NOMO-1 treated with DMSO at 0.1 percent for 48 hours (cell line): ENCODE measurements around the gene MPRIP.

Experiments
- DNase-seq: peaks from one replicate; lab custom pipeline; 2025; ENCODE audit not compliant: unreplicated experiment; lab: John Stamatoyannopoulos, UW

The MPRIP gene

DNA sequence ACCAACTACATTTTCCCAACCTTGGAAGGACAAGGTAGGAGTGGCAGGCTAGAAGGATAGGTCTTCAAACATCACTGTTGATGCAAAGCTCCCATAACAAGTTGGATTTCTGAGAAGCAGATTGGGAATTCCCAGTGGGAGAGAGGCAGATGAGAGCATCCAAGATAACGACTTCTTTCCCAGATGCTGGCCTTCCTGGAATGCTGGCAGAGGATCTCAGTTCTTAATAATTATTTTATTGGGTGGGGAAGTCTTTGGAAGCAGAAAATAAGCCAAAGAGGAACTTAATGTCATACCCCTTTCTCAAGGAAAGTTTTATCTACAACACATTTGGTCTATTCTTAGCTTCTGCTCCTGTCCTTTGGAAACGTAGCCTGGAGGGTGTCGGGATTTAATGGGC, 64.5 kb downstream of the MPRIP start:
- no peak for DNase-seq

DNA sequence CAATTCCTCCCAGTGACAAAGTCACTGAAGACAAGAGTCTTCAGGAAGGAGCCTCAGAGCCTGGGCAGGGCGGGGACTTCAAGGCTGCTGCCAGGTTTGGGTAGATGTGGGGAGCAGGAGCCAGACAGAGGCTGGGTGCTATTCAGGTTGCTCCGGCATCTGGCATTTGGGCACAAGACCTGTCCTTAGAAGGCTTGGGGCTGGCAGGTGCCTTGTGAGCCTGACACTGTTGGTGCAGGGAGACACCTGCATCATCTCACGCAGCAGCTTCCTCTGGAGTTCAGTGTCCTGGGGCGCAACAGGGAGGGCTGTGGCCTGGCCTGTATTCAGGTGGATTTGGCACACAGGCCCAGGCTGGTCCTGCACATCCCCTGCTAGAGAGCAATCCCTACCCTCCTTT, 65.0 kb downstream of the MPRIP start:
- DNase-seq = no peak

DNA sequence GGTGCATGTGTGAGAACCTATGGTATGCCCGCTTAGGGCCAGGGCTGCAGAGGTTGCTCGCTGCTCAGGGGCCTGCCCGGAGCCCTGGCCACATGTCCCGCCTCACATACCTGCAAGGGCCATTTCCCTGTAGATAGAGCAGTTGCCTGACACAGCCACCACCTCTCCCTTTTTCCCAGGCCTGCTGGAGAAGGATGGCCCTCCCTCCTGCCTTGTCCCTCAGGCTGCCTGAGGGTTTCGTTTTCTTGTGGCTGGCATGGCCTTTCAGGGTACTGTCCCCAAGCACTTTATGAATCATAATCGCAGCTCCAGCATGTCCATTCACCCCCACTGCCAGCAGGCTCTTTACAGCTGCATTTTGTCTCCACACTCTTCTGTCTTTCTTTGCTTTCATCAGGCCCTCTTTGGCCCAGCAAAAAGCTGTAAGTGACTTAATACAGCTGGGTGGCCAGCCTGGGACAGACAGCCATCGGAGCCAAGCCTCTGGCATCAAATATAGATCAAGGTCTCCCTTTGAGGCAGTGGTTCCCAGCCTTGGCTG, 65.7 kb downstream of the MPRIP start:
- DNase-seq = no peak

- no peak for DNase-seq
Measured at GRCh38 chr17:17108451-17109049, 66.3 kb downstream of the MPRIP start.

- no peak for DNase-seq
Measured at GRCh38 chr17:17109256-17109655, 67.0 kb downstream of the MPRIP start.

DNA sequence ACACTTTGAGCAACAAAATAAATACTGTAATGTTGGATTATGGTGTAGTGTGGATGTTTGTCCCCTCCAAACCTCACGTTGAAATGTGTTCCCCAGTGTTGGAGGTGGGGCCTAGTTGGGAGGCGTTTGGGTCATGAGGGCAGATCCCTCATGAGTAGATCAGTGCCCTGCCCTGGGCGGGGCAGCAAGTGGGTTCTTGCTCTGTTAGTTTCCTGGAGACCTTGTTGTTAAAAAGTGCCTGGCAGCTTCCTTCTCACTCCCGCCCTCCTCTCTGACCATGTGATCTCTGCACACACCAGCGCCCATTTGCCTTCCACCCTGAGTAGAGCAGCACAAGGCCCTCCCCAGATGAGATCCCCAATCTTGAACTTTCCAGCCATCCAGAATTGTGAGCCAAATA, 67.7 kb downstream of the MPRIP start:
- DNase-seq = no peak

GRCh38 chr17:17110520-17110919, 68.3 kb downstream of the MPRIP start:
- no peak for DNase-seq

- DNase-seq = no peak
Measured at GRCh38 chr17:17111401-17112393, 69.4 kb downstream of the MPRIP start.

DNA sequence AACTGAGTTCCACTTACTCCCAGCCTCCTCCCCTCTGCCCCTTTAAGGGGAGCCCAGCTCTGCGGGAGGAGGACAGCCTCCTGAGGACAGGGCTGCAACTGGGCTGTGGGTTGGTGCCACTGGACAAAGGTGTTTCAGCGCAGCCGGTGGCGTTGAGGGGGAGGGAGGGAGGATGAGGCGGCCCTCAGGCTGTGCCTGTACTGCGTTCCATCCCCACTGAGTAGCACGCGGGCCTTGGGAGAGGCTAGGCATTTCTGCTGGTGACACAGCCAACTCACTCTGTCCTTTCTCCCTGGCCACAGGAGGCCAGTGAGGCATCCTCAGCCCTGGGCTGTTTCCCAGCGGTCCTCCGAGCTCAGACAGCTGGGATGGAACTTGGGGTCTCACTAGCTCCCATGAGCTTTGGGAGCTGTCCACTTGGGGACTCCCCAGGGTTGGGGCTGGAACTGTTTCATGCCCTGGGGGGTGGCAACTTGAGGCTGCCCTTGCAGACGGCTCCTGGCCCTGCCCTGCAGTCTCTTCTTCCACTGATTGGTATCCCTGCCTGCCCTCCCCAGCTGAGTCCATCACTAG, 70.5 kb downstream of the MPRIP start:
- DNase-seq = no peak

DNA sequence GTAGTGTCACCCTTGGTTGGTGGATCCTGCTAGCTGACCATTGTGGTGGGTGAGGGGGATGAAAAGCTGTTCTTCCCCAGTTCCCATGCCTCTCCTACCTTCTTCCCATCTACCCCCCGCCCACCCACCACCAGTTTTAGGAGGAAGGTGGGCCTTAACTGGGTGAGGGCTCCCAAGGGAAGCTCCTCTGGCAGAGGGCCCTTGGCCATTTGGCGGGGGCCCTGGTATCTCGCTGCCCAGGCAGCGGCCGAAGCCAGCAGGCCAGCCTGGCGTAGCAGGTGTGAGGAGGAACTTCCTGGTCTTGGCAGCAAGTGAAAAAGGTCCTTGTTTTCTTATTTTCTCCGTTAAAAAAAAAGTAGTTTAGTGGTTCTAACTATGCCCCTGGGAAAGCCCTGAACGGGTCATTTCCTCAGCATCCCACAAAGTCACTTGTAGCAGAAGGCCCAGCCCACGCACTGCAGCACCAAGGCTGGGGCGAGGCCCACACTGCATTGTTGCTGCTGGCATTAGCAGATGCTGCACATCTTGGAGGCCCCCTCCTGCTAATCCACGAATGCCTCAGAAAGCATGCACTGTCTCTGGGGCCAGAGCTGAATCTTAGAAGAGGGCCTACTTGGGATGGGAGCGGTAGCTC, 72.5 kb downstream of the MPRIP start:
- DNase-seq = no peak

DNA sequence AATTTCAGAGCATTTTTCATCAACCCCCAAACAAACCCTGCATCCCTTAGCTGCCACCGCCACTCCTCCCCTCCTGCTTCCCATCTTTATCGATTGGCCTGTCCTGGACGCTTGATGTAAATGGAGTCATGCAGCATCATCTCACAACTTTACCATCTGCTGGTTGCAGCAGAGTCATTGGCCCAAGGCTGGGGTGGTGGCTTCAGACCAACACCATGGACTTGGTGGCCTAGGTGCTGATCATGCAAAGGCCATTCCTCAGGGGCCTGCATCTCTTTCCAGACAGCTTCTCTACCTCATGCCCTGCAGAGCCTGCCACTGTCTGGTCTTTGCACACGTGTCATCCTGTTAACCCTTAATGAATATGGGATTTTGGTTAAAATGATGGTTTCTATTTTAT, 73.4 kb downstream of the MPRIP start:
- no peak for DNase-seq

- DNase-seq = no peak
Measured at GRCh38 chr17:17116406-17116805, 74.1 kb downstream of the MPRIP start.

GRCh38 chr17:17117923-17118322, 75.7 kb downstream of the MPRIP start:
- no peak for DNase-seq

DNA sequence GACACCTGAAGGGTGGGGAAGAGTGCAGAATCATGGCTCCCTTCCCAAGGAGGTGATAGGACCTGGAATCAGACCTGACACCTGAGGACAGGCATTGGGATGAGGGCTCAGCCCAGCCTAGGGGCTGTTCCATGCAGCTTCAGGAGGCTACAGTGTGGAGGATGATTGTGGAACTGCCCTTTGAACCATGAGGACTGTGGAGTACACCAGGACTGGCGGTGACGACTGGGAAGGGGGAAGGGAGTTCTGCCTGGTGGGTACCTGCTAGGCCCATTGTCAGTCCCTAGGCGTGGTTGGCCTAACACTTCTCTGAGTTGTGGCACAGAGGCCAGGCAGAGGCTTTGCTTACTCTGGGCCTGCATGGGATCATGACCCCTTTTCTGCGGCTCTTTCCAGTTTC, 76.1 kb downstream of the MPRIP start:
- no peak for DNase-seq

DNA sequence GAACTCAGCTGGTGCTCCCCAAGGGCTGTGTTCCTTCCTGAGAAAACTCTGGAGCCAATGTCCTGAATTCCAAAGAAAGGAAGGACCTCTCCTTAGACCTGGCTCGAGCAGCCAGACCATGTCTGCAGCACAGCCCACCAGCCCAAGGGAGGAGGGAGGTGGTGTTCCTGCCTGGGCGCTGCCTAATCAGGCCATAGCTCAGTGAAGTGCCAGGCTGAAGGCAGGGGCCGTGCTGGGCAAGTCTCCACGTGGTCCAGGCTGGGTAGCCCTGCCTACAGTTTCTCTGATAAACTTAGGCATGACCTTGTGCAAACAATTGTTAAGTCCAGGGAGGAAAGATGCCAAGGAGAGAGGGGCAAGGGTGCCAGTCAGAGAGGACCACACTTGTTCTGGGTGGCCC, 76.8 kb downstream of the MPRIP start:
- DNase-seq = no peak

GRCh38 chr17:17119533-17119932, 77.3 kb downstream of the MPRIP start:
- DNase-seq = no peak

- DNase-seq = no peak
Measured at GRCh38 chr17:17120294-17120693, 78.0 kb downstream of the MPRIP start.

DNA sequence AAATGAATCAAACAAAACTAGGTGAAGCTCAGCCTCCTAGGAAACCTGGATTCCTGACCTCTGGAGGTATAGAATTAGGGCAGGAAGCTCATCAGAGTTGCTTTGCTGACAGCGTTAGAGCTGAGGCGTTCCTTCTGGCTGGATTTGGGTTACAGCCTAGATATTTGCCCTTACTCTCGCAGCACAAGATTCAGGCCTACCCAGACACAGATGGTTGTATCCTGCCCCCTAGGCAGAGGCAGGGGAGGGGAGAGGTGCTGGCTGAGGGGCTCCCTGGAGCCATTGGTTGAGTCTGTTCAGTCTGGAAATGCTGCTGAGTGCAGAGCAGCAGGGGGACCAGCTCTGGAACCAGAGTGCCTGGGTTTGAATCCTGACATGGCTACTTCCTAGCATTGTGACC, 78.4 kb downstream of the MPRIP start:
- no peak for DNase-seq

DNA sequence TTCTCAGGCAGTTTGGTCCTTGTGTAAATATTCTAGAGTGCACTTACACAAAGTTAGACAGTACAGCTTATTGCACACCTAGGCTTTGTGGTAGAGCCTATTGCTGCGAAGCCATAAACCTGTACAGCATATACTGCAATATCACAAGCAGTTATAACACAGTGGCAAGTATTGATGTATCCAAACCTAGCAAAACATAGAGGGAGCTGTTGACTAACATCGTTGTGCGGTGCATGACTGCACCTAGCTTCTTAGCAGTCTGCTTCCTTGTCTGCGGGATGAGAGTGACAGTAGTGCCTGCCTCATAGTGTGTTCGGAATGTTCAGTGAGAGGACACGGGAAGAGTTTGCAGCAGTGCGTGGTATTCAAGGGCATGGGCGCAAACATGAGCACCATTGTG, 78.9 kb downstream of the MPRIP start:
- DNase-seq = no peak

DNA sequence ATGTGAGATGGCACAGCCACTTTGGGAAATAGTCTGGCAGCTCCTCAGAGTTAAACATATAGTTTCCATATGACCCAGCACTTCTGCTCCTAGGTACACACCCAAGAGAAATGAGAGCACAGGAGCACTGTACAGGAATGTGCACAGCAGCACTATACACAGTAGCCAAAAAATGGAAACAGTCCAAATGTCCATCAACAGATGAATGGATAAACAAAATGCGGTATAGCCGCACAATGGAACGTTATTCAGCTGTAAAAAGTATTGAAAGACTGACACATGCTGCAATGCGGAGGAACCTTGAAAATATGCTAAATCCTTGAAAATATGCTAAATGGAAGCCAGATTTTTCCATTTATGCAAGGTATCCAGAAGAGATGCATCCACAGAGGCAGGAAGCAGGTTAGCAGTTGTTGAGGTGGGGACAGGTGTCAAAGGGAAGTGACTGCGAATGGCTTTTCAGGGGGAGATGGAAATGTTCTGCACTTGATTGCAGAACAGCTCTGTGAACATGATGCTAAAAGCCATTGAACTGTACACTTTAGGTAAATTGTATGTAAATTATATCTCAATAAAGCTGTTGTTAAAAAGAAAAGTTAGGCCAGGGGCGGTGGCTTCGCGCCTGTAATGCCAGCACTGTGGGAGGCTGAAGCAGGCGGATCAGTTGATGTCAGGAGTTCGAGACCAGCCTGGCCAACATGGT, 80.7 kb downstream of the MPRIP start:
- no peak for DNase-seq

DNA sequence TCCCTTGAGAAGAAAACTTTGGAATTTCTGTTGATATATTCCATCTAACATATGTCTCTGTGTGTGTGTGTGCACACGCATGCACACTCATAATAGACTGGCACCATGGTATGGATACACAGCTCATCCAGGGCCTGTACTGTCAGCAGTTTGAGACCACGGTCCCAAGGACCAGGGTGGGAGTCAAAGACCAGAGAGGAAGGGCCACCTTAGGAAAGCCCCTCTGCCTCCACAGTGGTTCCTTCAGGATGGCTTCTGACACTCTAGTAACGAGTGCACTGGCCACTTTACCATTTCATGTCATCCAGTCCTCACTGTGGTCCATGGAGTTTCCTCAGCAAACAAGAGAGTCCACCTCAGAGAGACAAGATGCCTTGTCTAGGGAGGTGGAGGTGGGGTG, 82.1 kb downstream of the MPRIP start:
- DNase-seq = no peak
